ENCODE results near the gene ATXN10. TPM values are rescaled to one million over a fixed set of nuclear protein-coding genes. Genes with fewer than 3 reads are reported as not detected.

ATXN10 gene
- total RNA-seq, 5 donors from 2014 or later (not counting 1 experiment from before 2014, with no cell fraction given), result 58.9 to 85.0 (median 69.6) TPM

- ChIA-PET CTCF (no interaction called here), POLR2A (no interaction called here)
- H3K9me3 Mint-ChIP-seq, result peaks cover 0 to 5% (median 5%) of the 10 kb centered on the region in 3 donors
Observed at GRCh38 chr22:45866646-45867117, 195.0 kb downstream of the ATXN10 start.

DNA sequence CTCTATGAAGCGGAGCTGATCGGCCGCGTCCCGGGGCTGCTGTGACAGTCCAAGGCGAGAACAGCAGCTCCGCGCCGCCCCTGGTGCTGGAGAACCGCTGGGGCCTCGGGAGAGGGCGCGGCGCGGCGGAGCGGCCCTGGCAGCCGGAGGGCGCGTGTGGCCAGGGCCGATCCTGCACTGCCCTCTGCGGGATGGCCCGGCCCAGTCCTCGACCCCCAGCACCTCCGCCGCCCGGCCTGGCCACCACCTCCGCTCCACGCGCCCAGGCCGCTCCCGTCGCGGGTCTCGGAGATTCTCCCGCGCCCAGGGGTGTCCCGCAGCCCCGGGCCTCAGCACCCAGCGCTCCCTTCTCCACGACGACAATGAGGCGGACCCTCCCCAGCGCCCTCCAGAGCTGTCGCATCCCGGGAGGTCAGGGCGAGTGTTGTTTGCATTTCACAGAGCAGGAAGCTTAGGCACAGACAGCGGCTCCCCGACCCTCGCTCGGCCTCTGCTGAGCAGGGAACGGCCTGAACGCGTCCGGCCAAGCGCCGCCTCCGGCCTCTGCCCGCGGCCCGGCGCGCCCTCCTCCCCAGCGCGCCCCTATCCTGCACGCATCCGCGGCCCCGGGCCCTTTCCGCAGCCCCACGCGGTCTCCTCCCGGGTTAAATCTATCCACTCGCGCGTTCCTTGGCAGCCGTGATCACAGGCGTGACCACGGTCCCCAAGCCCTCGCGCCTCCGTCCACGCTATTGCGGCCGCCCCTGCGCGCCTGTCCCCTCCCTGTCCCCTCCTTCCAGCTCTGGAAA, 195.7 kb downstream of the ATXN10 start:
- POLR2A ChIA-PET, result no interaction called here
- no peak overlapping the region for H3K4me3 Mint-ChIP-seq

More at GRCh38 chr22:45866646-45867117, 195.0 kb downstream of the ATXN10 start:
- H3K4me3 Mint-ChIP-seq, result no peak overlapping the region
- no peak for ATAC-seq (replicated peaks in 1 of 4)
- Histone ChIP-seq H3K9me3 (peaks cover 2% of the 10 kb centered on the region), H3K27ac (ENCODE audit: low read length) (no peak overlapping the region), H3K4me3 (ENCODE audit: control insufficient read depth in 1 of 2, extremely low read depth in 1 of 2, low read length in 1 of 2) (no peak overlapping the region), H3K4me1 (ENCODE audit: control insufficient read depth in 1 of 2, extremely low read depth in 1 of 2, insufficient read depth in 2 of 2, low read length in 2 of 2) (peaks cover 3 to 7% of the 10 kb centered on the region in 2 experiments), H3K36me3 (ENCODE audit: control insufficient read depth in 2 of 2, extremely low read depth in 1 of 2, insufficient read depth in 1 of 2, low read length in 1 of 2) (no peaks in the 10 kb centered on the region), H3K27me3 (replicated peaks in 1 of 2; ENCODE audit: control insufficient read depth in 2 of 2, extremely low read depth in 1 of 2, insufficient read depth in 2 of 2, low read length in 1 of 2) (peaks cover 11 to 63% of the 10 kb centered on the region in 2 experiments)
- WGBS (ENCODE audit: insufficient coverage), result 13% methylated on average over 53 of the region's 55 CpGs
- H3K4me1 Mint-ChIP-seq, result peaks cover 10 to 22% (median 11%) of the 10 kb centered on the region in 3 donors
- peaks cover 9% of the 10 kb centered on the region for H3K36me3 Mint-ChIP-seq
- H3K27me3 Mint-ChIP-seq, result peaks cover 22 to 54% of the 10 kb centered on the region in 2 donors
- no peak for DNase-seq
- no peak overlapping the region for H3K27ac Mint-ChIP-seq

DNA sequence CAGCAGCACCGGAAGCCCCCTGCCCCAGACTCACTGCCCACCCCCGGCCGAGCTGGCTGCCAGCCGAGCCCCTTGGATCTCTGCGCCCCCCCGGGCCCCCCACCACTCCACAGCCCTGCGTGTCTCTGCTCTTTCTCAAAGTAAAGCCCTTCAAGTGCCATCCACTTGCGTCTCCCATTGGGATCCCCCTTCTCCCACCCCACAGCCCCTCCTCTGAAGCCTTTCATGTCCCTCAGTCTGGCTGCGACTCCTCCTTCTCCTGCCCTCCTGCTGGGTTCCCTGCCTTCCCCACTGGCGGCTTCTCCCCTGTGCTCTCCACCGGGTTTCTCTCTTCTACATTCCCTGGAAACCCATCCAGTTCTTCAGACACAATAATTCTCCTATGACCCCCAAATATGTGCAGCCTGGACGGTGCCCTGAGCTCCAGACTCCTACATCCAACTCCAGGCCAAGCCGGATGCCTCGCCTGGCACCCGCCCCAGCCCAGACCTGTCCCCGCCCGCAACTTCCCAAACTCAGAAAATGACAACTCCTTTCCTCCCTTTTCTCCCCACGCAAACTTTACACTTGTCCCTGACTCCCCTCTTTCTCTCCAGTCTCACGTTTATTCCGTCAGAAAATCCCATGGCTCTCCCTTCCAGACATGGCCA, 196.4 kb downstream of the ATXN10 start:
- Histone ChIP-seq H3K27ac (ENCODE audit: low read length) (no peak overlapping the region), H3K36me3 (ENCODE audit: control insufficient read depth in 2 of 2, extremely low read depth in 1 of 2, insufficient read depth in 1 of 2, low read length in 1 of 2) (no peaks in the 10 kb centered on the region), H3K4me3 (ENCODE audit: control insufficient read depth in 1 of 2, extremely low read depth in 1 of 2, low read length in 1 of 2) (no peak overlapping the region), H3K27me3 (replicated peaks in 1 of 2; ENCODE audit: control insufficient read depth in 2 of 2, extremely low read depth in 1 of 2, insufficient read depth in 2 of 2, low read length in 1 of 2) (peaks cover 11 to 62% of the 10 kb centered on the region in 2 experiments), H3K9me3 (no peaks in the 10 kb centered on the region), H3K4me1 (ENCODE audit: control insufficient read depth in 1 of 2, extremely low read depth in 1 of 2, insufficient read depth in 2 of 2, low read length in 2 of 2) (peaks cover 3 to 7% of the 10 kb centered on the region in 2 experiments)
- Mint-ChIP-seq H3K9me3 (peaks cover 0 to 6% (median 4%) of the 10 kb centered on the region in 3 donors), H3K4me3 (no peak overlapping the region), H3K27ac (peak overlapping the region in 1 of 2 donors; percentile 40), H3K4me1 (peaks cover 10 to 22% (median 11%) of the 10 kb centered on the region in 3 donors), H3K36me3 (peaks cover 9% of the 10 kb centered on the region), H3K27me3 (peaks cover 22 to 56% of the 10 kb centered on the region in 2 donors)
- ChIA-PET CTCF (no interaction called here), POLR2A (no interaction called here)
- 35% methylated on average over 20 of the region's 20 CpGs for WGBS (ENCODE audit: insufficient coverage)
- DNase-seq (peak in 2 of 35 experiments; percentile 4 to 21), ATAC-seq (replicated peaks in 1 of 4) (no peak)

More for the DNA sequence above, 195.7 kb downstream of the ATXN10 start:
- peaks cover 9% of the 10 kb centered on the region for H3K36me3 Mint-ChIP-seq
- H3K27me3 Mint-ChIP-seq, result peaks cover 22 to 54% of the 10 kb centered on the region in 2 donors
- Histone ChIP-seq H3K9me3 (peaks cover 2% of the 10 kb centered on the region), H3K4me1 (ENCODE audit: control insufficient read depth in 1 of 2, extremely low read depth in 1 of 2, insufficient read depth in 2 of 2, low read length in 2 of 2) (peaks cover 3 to 7% of the 10 kb centered on the region in 2 experiments), H3K36me3 (ENCODE audit: control insufficient read depth in 2 of 2, extremely low read depth in 1 of 2, insufficient read depth in 1 of 2, low read length in 1 of 2) (no peaks in the 10 kb centered on the region), H3K27me3 (replicated peaks in 1 of 2; ENCODE audit: control insufficient read depth in 2 of 2, extremely low read depth in 1 of 2, insufficient read depth in 2 of 2, low read length in 1 of 2) (peaks cover 11 to 62% of the 10 kb centered on the region in 2 experiments), H3K4me3 (ENCODE audit: control insufficient read depth in 1 of 2, extremely low read depth in 1 of 2, low read length in 1 of 2) (no peak overlapping the region), H3K27ac (ENCODE audit: low read length) (no peak overlapping the region)
- DNase-seq (no peak), ATAC-seq (replicated peaks in 1 of 4) (no peak)
- CTCF ChIA-PET, result no interaction called here
- H3K27ac Mint-ChIP-seq, result no peak overlapping the region
- H3K4me1 Mint-ChIP-seq, result peaks cover 10 to 22% (median 11%) of the 10 kb centered on the region in 3 donors
- no peaks in the 10 kb centered on the region for H3K9me3 Mint-ChIP-seq
- WGBS (ENCODE audit: insufficient coverage), result 9% methylated on average over 84 of the region's 87 CpGs

DNA sequence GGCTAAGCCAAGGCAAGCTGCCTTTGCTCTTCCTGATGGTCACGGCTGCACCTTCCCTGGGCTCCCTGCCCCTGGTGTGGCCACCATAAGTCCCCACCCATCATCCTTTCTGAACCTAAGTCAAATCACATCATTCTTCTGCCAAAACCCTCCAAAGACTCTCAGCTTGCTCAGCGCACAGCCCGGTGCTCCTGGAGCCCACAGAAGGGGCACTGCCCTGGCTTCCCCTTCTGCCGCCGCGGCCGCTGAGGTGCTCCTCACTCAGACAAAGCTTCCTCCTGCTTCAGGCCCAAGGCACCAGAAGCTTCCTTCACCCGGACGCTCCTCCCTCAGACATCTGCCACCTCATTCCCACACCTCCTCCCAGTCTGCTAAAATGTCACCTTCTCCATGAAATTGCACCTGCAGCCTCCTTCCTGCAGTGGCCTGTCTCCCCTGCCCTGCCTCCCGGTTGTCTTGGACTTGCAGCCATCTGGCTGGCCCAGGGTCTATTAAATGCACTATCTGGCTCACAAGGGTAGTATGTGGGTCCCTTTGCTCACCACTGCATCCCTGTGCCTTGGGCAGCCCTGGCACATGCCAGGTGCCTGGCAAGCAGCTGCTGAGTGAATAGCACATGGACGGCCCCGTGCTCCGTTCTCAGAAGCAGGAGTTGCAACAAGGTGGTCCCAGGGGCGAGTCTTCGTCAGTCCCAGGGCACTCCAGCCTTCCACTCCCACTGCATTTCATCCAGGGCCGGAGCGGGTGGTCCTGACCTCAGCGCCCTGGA, 197.1 kb downstream of the ATXN10 start:
- Histone ChIP-seq H3K27ac (ENCODE audit: low read length) (no peak overlapping the region), H3K27me3 (replicated peaks in 1 of 2; ENCODE audit: control insufficient read depth in 2 of 2, extremely low read depth in 1 of 2, insufficient read depth in 2 of 2, low read length in 1 of 2) (peaks cover 11 to 59% of the 10 kb centered on the region in 2 experiments), H3K36me3 (ENCODE audit: control insufficient read depth in 2 of 2, extremely low read depth in 1 of 2, insufficient read depth in 1 of 2, low read length in 1 of 2) (no peaks in the 10 kb centered on the region), H3K4me3 (ENCODE audit: control insufficient read depth in 1 of 2, extremely low read depth in 1 of 2, low read length in 1 of 2) (no peak overlapping the region), H3K4me1 (ENCODE audit: control insufficient read depth in 1 of 2, extremely low read depth in 1 of 2, insufficient read depth in 2 of 2, low read length in 2 of 2) (peaks cover 3 to 5% of the 10 kb centered on the region in 2 experiments), H3K9me3 (no peaks in the 10 kb centered on the region)
- ChIA-PET CTCF (no interaction called here), POLR2A (no interaction called here)
- Mint-ChIP-seq H3K27me3 (peaks cover 22 to 53% of the 10 kb centered on the region in 2 donors), H3K36me3 (peaks cover 9% of the 10 kb centered on the region), H3K4me1 (peaks cover 10 to 19% (median 11%) of the 10 kb centered on the region in 3 donors), H3K9me3 (peaks cover 0 to 10% (median 5%) of the 10 kb centered on the region in 3 donors), H3K4me3 (no peak overlapping the region), H3K27ac (peak overlapping the region in 1 of 2 donors; percentile 40)
- DNase-seq (peak in 3 of 35 experiments; percentile 2 to 20 (median 10)), ATAC-seq (replicated peaks in 1 of 4) (no peak)
- 49% methylated on average over 16 of the region's 18 CpGs for WGBS (ENCODE audit: insufficient coverage)

DNA sequence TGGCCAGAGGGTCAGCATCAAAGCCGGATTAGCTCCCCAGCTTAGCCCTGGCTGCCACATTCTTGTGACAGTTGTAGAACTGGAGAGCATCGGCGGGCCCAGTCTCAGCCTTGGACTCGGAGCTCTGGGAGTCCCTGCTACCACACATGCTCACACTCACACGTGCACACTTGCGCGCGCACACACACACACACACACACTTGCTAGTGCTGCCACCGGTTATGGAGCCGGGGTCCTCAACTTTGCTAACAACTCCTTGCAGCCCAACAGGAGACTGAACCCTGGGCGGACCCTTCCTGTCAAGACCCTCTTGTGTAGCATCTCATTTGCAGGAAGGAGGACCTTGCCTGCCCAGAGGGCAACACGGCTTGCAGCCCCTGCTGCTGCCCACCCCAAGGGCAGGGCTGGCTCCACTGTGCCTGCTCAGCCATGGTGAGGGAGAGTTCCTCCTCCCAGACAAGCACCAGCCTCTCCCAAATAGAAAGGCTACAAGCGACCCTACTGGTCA, 197.8 kb downstream of the ATXN10 start:
- ATAC-seq (replicated peaks in 1 of 4), result no peak
- ChIA-PET CTCF (no interaction called here), POLR2A (no interaction called here)
- peaks cover 21 to 47% of the 10 kb centered on the region in 2 donors for H3K27me3 Mint-ChIP-seq
- H3K27ac ChIP-seq (ENCODE audit: low read length), result no peak overlapping the region
- peaks cover 9% of the 10 kb centered on the region for H3K36me3 Mint-ChIP-seq
- H3K4me1 ChIP-seq (ENCODE audit: control insufficient read depth in 1 of 2, extremely low read depth in 1 of 2, insufficient read depth in 2 of 2, low read length in 2 of 2), result peaks cover 0 to 3% of the 10 kb centered on the region in 2 experiments
- H3K9me3 ChIP-seq, result no peaks in the 10 kb centered on the region
- H3K9me3 Mint-ChIP-seq, result peaks cover 0 to 10% (median 5%) of the 10 kb centered on the region in 3 donors
- peaks cover 11 to 52% of the 10 kb centered on the region in 2 experiments for H3K27me3 ChIP-seq (replicated peaks in 1 of 2; ENCODE audit: control insufficient read depth in 2 of 2, extremely low read depth in 1 of 2, insufficient read depth in 2 of 2, low read length in 1 of 2)
- no peaks in the 10 kb centered on the region for H3K36me3 ChIP-seq (ENCODE audit: control insufficient read depth in 2 of 2, extremely low read depth in 1 of 2, insufficient read depth in 1 of 2, low read length in 1 of 2)
- no peak overlapping the region for H3K4me3 ChIP-seq (ENCODE audit: control insufficient read depth in 1 of 2, extremely low read depth in 1 of 2, low read length in 1 of 2)
- DNase-seq, result peak in 1 of 35 experiments; percentile 1
- no peak overlapping the region for H3K4me3 Mint-ChIP-seq
- no peak overlapping the region for H3K27ac Mint-ChIP-seq
- 80% methylated on average over 10 of the region's 13 CpGs for WGBS (ENCODE audit: insufficient coverage)
- H3K4me1 Mint-ChIP-seq, result peaks cover 4 to 14% (median 7%) of the 10 kb centered on the region in 3 donors

DNA sequence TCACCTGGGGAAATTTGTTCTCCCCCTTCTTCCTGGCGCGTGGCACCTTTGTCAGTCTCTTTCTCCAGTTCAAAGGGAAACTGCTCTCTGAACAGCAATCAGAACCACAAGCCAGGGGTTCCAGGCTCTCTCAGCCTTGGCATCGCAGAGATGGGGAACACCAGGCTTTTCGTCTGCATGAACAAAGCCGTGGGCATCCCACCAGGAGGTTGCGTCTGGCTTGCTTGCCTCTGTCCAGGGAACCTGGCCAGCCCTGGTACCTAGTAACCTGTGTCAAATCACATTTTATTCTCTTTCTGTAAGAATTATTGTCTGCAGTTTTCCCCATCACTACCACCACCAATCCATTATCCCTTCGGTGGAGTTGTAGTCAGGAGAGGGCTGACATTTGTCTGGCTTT, 198.4 kb downstream of the ATXN10 start:
- H3K27me3 ChIP-seq (replicated peaks in 1 of 2; ENCODE audit: control insufficient read depth in 2 of 2, extremely low read depth in 1 of 2, insufficient read depth in 2 of 2, low read length in 1 of 2), result peaks cover 11 to 49% of the 10 kb centered on the region in 2 experiments
- no peaks in the 10 kb centered on the region for H3K4me1 ChIP-seq (ENCODE audit: control insufficient read depth in 1 of 2, extremely low read depth in 1 of 2, insufficient read depth in 2 of 2, low read length in 2 of 2)
- H3K4me3 Mint-ChIP-seq, result no peak overlapping the region
- H3K9me3 ChIP-seq, result no peaks in the 10 kb centered on the region
- ChIA-PET CTCF (no interaction called here), POLR2A (no interaction called here)
- WGBS (ENCODE audit: insufficient coverage), result 81% methylated on average over 5 of the region's 7 CpGs
- H3K27me3 Mint-ChIP-seq, result peaks cover 15 to 41% of the 10 kb centered on the region in 2 donors
- H3K27ac Mint-ChIP-seq, result no peak overlapping the region
- DNase-seq (peak in 1 of 35 experiments; percentile 16), ATAC-seq (replicated peaks in 1 of 4) (no peak)
- peaks cover 0 to 9% (median 2%) of the 10 kb centered on the region in 3 donors for H3K4me1 Mint-ChIP-seq
- H3K27ac ChIP-seq (ENCODE audit: low read length), result no peak overlapping the region
- H3K36me3 ChIP-seq (ENCODE audit: control insufficient read depth in 2 of 2, extremely low read depth in 1 of 2, insufficient read depth in 1 of 2, low read length in 1 of 2), result no peaks in the 10 kb centered on the region
- H3K9me3 Mint-ChIP-seq, result peaks cover 0 to 10% (median 5%) of the 10 kb centered on the region in 3 donors
- H3K4me3 ChIP-seq (ENCODE audit: control insufficient read depth in 1 of 2, extremely low read depth in 1 of 2, low read length in 1 of 2), result no peak overlapping the region
- peaks cover 9% of the 10 kb centered on the region for H3K36me3 Mint-ChIP-seq
